Keratinocyte (primary cell): ENCODE results near the gene PLEKHF1. TPM values are rescaled to one million over a fixed set of nuclear protein-coding genes. Genes with fewer than 3 reads are reported as not detected.

Experiments used
- DNase-seq: peaks from one replicate; pipeline ENCODE4 v3.0.0-alpha.2; 2011; ENCODE audit warnings: low read depth, missing footprints, low spot score
- FAIRE-seq: peaks from 2 replicates; lab custom pipeline; 2011; peaks lifted over from hg19 to GRCh38; lab: Jason Lieb, UNC
- H2AFZ ChIP-seq: 2 replicates; pipeline ENCODE4 v1.6.0; 2012; ENCODE audit warnings: low read length, control low read depth, inconsistent platforms; ENCODE audit not compliant: control insufficient read depth
- H3K27ac ChIP-seq: 2 replicates; pipeline ENCODE4 v1.5.1; 2011; ENCODE audit warnings: low read length; ENCODE audit not compliant: control insufficient read depth, insufficient read depth
- H3K27me3 ChIP-seq: 3 replicates; pipeline ENCODE4 v1.6.0; 2011; ENCODE audit warnings: low read length; ENCODE audit not compliant: control insufficient read depth, insufficient read depth; ENCODE audit errors: extremely low read depth
- H3K36me3 ChIP-seq, 2 experiments: 2 replicates in 1 of 2; 3 replicates in 1 of 2; pipeline ENCODE4 v1.5.1; 2011; ENCODE audit warnings: low read length in 2 of 2, mild to moderate bottlenecking in 1 of 2; ENCODE audit not compliant: control insufficient read depth in 2 of 2, insufficient read depth in 2 of 2; ENCODE audit errors: extremely low read depth in 1 of 2
- H3K4me1 ChIP-seq: 3 replicates; pipeline ENCODE4 v1.5.1; 2011; ENCODE audit warnings: low read length; ENCODE audit not compliant: control insufficient read depth, insufficient read depth; ENCODE audit errors: extremely low read depth
- H3K4me2 ChIP-seq: 3 replicates; pipeline ENCODE4 v1.6.0; 2011; ENCODE audit warnings: low read depth, low read length; ENCODE audit not compliant: control insufficient read depth, insufficient read depth; ENCODE audit errors: extremely low read depth
- H3K4me3 ChIP-seq, 3 experiments: fragments of 200-600 bp in 1 of 3; sonication (generic) in 1 of 3; 2 replicates in 2 of 3; 3 replicates in 1 of 3; pipeline ENCODE4 v1.5.1; 2011 to 2016; ENCODE audit warnings: low read length in 3 of 3, mild to moderate bottlenecking in 3 of 3, control low read depth in 2 of 3, inconsistent platforms in 1 of 3, low read depth in 1 of 3, mixed read lengths in 1 of 3, mixed run types in 1 of 3, moderate library complexity in 1 of 3; ENCODE audit not compliant: control insufficient read depth in 2 of 3, insufficient read depth in 2 of 3; ENCODE audit errors: extremely low read depth in 1 of 3
- H3K79me2 ChIP-seq: 2 replicates; pipeline ENCODE4 v1.6.0; 2012; ENCODE audit warnings: low read length; ENCODE audit not compliant: control insufficient read depth, insufficient read depth
- H3K9ac ChIP-seq: 3 replicates; pipeline ENCODE4 v1.6.0; 2011; ENCODE audit warnings: low read length; ENCODE audit not compliant: control insufficient read depth, insufficient read depth; ENCODE audit errors: extremely low read depth
- H3K9me1 ChIP-seq: 3 replicates; pipeline ENCODE4 v1.6.0; 2011; ENCODE audit warnings: low read length; ENCODE audit not compliant: control insufficient read depth, insufficient read depth; ENCODE audit errors: extremely low read depth
- H3K9me3 ChIP-seq: 2 replicates; pipeline ENCODE4 v1.5.1; 2012; ENCODE audit warnings: low read depth, low read length; ENCODE audit not compliant: control insufficient read depth
- H4K20me1 ChIP-seq: 3 replicates; pipeline ENCODE4 v1.6.0; 2011; ENCODE audit warnings: low read length; ENCODE audit not compliant: control insufficient read depth, insufficient read depth; ENCODE audit errors: extremely low read depth
- EZH2 ChIP-seq: IDR thresholded peaks from one replicate; pipeline ENCODE4 v1.6.1; 2012; ENCODE audit warnings: inconsistent platforms, mild to moderate bottlenecking, low read length, moderate library complexity
- dilution Hi-C: fragments of 300-500 bp; cut with MboI; formaldehyde crosslinking; loops from one replicate; pipeline ENCODE4 v1.7.0; 2020; ENCODE audit warnings: low sequenced_read_pairs; ENCODE audit not compliant: extremely low pct_ligation_motif_present
- polyA plus RNA-seq, 5 experiments: library from polyadenylated mRNA; depleted of rRNA in 3 of 5; stranded (reverse) in 3 of 5; stranded (forward) in 1 of 5; unstranded in 1 of 5; fragments of >200 nt; gene quantifications; 1 replicate in 1 of 5; 2 replicates in 3 of 5; 3 replicates in 1 of 5; pipeline versions ENCODE4 v1.2.1 to v1.2.3, GENCODE V29; 2011 to 2012; ENCODE audit warnings: missing spikeins in 2 of 5, low read depth in 1 of 5, low replicate concordance in 1 of 5
- TF ChIP-seq, protein P1 (sequence below), 3 experiments: IDR thresholded peaks in 1 of 3; conservative IDR thresholded peaks in 1 of 3; optimal IDR thresholded peaks in 1 of 3; 2 replicates in 2 of 3; 3 replicates in 1 of 3; pipeline versions ENCODE3 to v1.5.1; 2011; ENCODE audit warnings: low read length in 3 of 3, mild to moderate bottlenecking in 3 of 3, moderate library complexity in 2 of 3, control low read depth in 1 of 3, inconsistent platforms in 1 of 3; ENCODE audit not compliant: insufficient read depth in 2 of 3; ENCODE audit errors: extremely low read depth in 1 of 3

Gene PLEKHF1
- polyA plus RNA-seq, 1 donor (not counting 4 experiments of a cell fraction or from before 2014, with no cell fraction given) = 9.4 TPM

DNA sequence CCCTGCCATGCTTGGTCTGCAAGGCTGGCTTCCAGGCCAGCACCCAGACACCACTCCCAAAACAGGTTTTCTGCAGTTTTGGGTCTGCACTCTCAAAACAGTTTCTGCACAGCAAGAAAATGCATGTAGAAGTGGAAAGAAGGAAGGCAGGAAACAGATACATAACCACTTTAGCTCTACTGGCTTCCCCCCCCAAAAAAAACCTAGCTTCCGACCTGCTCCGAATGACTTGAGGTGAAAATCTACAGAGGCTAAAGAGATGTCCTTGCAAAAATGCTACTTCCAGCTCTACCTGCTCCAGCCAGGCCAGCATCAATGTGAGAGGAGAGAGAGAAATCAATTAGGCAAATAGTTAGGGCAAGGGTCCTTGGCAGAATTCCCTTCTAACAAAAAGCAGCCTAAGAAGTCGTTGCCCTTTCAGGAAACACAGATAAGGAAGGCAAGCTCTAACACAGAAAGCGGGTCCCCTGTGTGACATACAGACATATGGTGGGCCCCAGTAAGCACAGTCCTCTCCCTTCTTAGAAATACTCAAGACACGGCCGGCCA lies 46.4 kb downstream of the PLEKHF1 start:
- H3K9ac ChIP-seq = no peak overlapping the region

DNA sequence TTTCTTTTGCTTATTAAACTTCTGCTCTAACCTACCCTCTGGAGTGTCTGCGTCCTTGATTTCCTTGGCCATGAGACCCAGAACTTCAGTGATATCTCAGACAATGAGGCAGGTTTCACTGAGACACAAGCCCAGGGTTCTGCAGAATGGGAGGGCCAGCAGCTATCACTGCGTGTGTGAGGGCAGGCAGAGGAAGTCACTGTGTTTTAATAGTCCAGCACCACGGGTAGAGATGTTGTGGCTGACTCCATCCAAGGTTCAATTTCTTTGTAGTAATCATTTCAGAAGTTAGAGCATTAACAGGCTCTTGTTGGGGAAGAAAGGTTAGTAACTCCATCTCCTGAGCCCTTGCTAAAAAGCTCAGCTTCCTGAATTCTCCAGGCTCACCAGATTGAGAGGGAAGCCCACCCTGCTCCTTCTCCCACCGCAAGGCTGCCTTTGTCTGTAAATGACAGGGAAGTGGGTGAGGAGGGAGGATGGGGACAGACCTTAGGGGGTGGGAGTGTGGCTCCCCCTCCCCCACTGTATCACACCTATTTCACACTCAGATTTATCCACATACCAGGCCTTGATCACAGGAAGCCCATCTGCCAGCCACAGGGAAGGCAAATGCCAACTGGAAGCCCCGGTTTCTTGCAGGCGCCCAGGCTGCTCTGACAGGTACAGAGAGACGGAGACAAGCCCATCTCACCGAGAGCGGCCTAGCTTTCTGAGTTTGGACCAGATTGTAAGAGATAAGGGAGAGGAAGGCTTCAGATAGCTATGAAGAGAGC lies 47.7 kb downstream of the PLEKHF1 start:
- H3K27ac ChIP-seq = no peak overlapping the region
- no peaks in the 10 kb centered on the region for H3K27me3 ChIP-seq
- H3K9me3 ChIP-seq = no peaks in the 10 kb centered on the region
- no peak overlapping the region for H3K9ac ChIP-seq
- peaks cover 5 to 7% of the 10 kb centered on the region in 2 experiments for H3K36me3 ChIP-seq
- H2AFZ ChIP-seq = no peak overlapping the region
- no peak for FAIRE-seq
- no peaks in the 10 kb centered on the region for H3K9me1 ChIP-seq
- peaks cover 4% of the 10 kb centered on the region for H3K79me2 ChIP-seq
- no peak for DNase-seq
- H3K4me1 ChIP-seq = peaks cover 9% of the 10 kb centered on the region
- dilution Hi-C loops = loop anchor here (10.0 kb wide), 1 partner anchor 108 kb away; the partner anchor contains the start of gene POP4
- no peak overlapping the region for H3K4me3 ChIP-seq
- TF ChIP-seq EZH2 = no peak
- TF ChIP-seq, protein P1, sequence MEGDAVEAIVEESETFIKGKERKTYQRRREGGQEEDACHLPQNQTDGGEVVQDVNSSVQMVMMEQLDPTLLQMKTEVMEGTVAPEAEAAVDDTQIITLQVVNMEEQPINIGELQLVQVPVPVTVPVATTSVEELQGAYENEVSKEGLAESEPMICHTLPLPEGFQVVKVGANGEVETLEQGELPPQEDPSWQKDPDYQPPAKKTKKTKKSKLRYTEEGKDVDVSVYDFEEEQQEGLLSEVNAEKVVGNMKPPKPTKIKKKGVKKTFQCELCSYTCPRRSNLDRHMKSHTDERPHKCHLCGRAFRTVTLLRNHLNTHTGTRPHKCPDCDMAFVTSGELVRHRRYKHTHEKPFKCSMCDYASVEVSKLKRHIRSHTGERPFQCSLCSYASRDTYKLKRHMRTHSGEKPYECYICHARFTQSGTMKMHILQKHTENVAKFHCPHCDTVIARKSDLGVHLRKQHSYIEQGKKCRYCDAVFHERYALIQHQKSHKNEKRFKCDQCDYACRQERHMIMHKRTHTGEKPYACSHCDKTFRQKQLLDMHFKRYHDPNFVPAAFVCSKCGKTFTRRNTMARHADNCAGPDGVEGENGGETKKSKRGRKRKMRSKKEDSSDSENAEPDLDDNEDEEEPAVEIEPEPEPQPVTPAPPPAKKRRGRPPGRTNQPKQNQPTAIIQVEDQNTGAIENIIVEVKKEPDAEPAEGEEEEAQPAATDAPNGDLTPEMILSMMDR (optimal IDR thresholded peaks at IDR 0.05 in 1 of 3, IDR thresholded peaks at IDR 0.05 in 1 of 3, conservative IDR thresholded peaks at IDR 0.05 in 1 of 3; ENCODE audit: extremely low read depth in 1 of 3, insufficient read depth in 2 of 3, low read length in 3 of 3) = no peak
- H4K20me1 ChIP-seq = no peaks in the 10 kb centered on the region
- H3K4me2 ChIP-seq = no peak overlapping the region

More for the DNA sequence above, 46.4 kb downstream of the PLEKHF1 start:
- H3K27ac ChIP-seq = no peak overlapping the region
- H3K27me3 ChIP-seq = no peaks in the 10 kb centered on the region
- H3K4me2 ChIP-seq = no peak overlapping the region
- TF ChIP-seq, protein P1 (optimal IDR thresholded peaks at IDR 0.05 in 1 of 3, IDR thresholded peaks at IDR 0.05 in 1 of 3, conservative IDR thresholded peaks at IDR 0.05 in 1 of 3; ENCODE audit: extremely low read depth in 1 of 3, insufficient read depth in 2 of 3, low read length in 3 of 3) = no peak
- TF ChIP-seq EZH2 = no peak
- no peak overlapping the region for H3K4me3 ChIP-seq
- H3K36me3 ChIP-seq = peaks cover 5 to 12% of the 10 kb centered on the region in 2 experiments
- no peaks in the 10 kb centered on the region for H3K9me1 ChIP-seq
- FAIRE-seq (no peak), DNase-seq (no peak)
- no peak overlapping the region for H2AFZ ChIP-seq
- dilution Hi-C loops = loop anchor here (10.0 kb wide), 1 partner anchor 107 kb away; the partner anchor contains the start of gene POP4
- H3K79me2 ChIP-seq = peaks cover 4% of the 10 kb centered on the region
- H3K9me3 ChIP-seq = no peaks in the 10 kb centered on the region
- peaks cover 9% of the 10 kb centered on the region for H3K4me1 ChIP-seq
- no peaks in the 10 kb centered on the region for H4K20me1 ChIP-seq
